Bladder microvascular endothelial cell (primary cell): ENCODE data around the gene GRAMD1C. TPM values are rescaled to one million over a fixed set of nuclear protein-coding genes. Genes with fewer than 3 reads are reported as not detected.

Experiments used
- total RNA-seq: library from RNA; depleted of rRNA; stranded (reverse); fragments of >200 nt; gene quantifications from 2 replicates; pipeline ENCODE4 v1.2.3, GENCODE V29; 2014

GRAMD1C gene
- 35.0 and 43.2 TPM in 2 replicates for total RNA-seq

GRCh38 chr3:113838631-113839209 is at the start of gene GRAMD1C:
Gene GRAMD1C (plus strand): TSS chr3:113838788. CDS start chr3:113838910, 122 bp downstream.

GRCh38 chr3:113947372-113948014 is 108.9 kb downstream of the GRAMD1C start, which contains the start of gene ZDHHC23:
Gene ZDHHC23 (plus strand): TSS chr3:113948013. CDS start chr3:113948803, 790 bp downstream.

Other genes starting within 250 kb of the GRAMD1C start
- 3.1 and 7.1 TPM in 2 replicates for gene USF3, start 142.1 kb upstream of the GRAMD1C start, total RNA-seq
- 166 and 189 TPM in 2 replicates for gene NAA50, start 92.5 kb upstream of the GRAMD1C start, total RNA-seq
- gene ATP6V1A, start 91.8 kb upstream of the GRAMD1C start, total RNA-seq, result 108 and 195 TPM in 2 replicates
- 2.6 and 16.9 TPM in 2 replicates for gene ZDHHC23, start 109.2 kb downstream of the GRAMD1C start, total RNA-seq
- 1.3 and 2.6 TPM in 2 replicates for gene CCDC191, start 217.7 kb downstream of the GRAMD1C start, total RNA-seq
- 29.8 and 65.4 TPM in 2 replicates for gene QTRT2, start 217.9 kb downstream of the GRAMD1C start, total RNA-seq